IMR-90 (cell line): ENCODE data around the gene CERK. TPM values are rescaled to one million over a fixed set of nuclear protein-coding genes. Genes with fewer than 3 reads are reported as not detected.

ENCODE experiments used
- ATAC-seq: fragments of 200-7000 bp; cut with Tn5 transposase; 2 replicates; pipeline ENCODE4 v1.9.1; 2020; ENCODE audit warnings: low read depth, mild to moderate bottlenecking, moderate library complexity
- BruUV-seq: library from RNA; stranded (reverse); fragments of 400-500 nt; replicated peaks from 2 replicates; lab custom pipeline; 2021; lab: Mats Ljungman, UMichigan
- CTCF ChIA-PET: fragments of 300-600 bp; formaldehyde crosslinking; extraction: SDS; loops from one replicate; lab custom pipeline; 2021; ENCODE audit warnings: antibody characterized with exemption; lab: Yijun Ruan, JAX
- POLR2A ChIA-PET: fragments of 300-600 bp; sonication (Branson Sonifier 250); formaldehyde crosslinking; loops from one replicate; lab custom pipeline; 2022; ENCODE audit warnings: antibody characterized with exemption; ENCODE audit not compliant: unreplicated experiment; lab: Charles Lee
- DNase-seq: peaks from one replicate; pipeline ENCODE4 v3.0.0; 2013
- H2AFZ ChIP-seq: replicated peaks from 2 replicates; pipeline ENCODE3; 2013; ENCODE audit warnings: low read length, mild to moderate bottlenecking; ENCODE audit not compliant: poor library complexity
- H2AK5ac ChIP-seq: 2 replicates; pipeline ENCODE4 v1.6.1; 2013; ENCODE audit warnings: low read depth, low read length, inconsistent platforms
- H2AK9ac ChIP-seq: replicated peaks from 2 replicates; pipeline ENCODE3; 2013; ENCODE audit warnings: mild to moderate bottlenecking, low read depth, low read length, moderate library complexity; ENCODE audit not compliant: poor library complexity
- H2BK120ac ChIP-seq: 2 replicates; pipeline ENCODE4 v1.6.1; 2013; ENCODE audit warnings: low read depth, low read length, inconsistent platforms
- H2BK15ac ChIP-seq: 3 replicates; pipeline ENCODE4 v1.6.1; 2013; ENCODE audit warnings: low read depth, low read length, inconsistent platforms
- H2BK20ac ChIP-seq: 2 replicates; pipeline ENCODE4 v1.6.1; 2013; ENCODE audit warnings: low read depth, mild to moderate bottlenecking, inconsistent platforms, low read length, moderate library complexity
- H2BK5ac ChIP-seq: 2 replicates; pipeline ENCODE4 v1.6.1; 2013; ENCODE audit warnings: mild to moderate bottlenecking, low read depth, low read length, inconsistent platforms; ENCODE audit not compliant: poor library complexity, severe bottlenecking
- H3K14ac ChIP-seq: replicated peaks from 2 replicates; pipeline ENCODE4 v1.6.1; 2013; ENCODE audit warnings: low read depth, low read length, inconsistent platforms
- H3K18ac ChIP-seq: 2 replicates; pipeline ENCODE4 v1.6.1; 2013; ENCODE audit warnings: low read depth, low read length, control low read depth
- H3K23ac ChIP-seq: 2 replicates; pipeline ENCODE4 v1.6.1; 2013; ENCODE audit warnings: low read depth, low read length, inconsistent platforms
- H3K27ac ChIP-seq: 2 replicates; pipeline ENCODE4 v1.5.1; 2013; ENCODE audit warnings: mild to moderate bottlenecking, control low read depth, low read length; ENCODE audit not compliant: insufficient read depth
- H3K27me3 ChIP-seq: 2 replicates; pipeline ENCODE4 v1.6.1; 2013; ENCODE audit warnings: low read length; ENCODE audit not compliant: control insufficient read depth, insufficient read depth
- H3K36me3 ChIP-seq: 2 replicates; pipeline ENCODE4 v1.6.1; 2013; ENCODE audit warnings: low read length, mixed read lengths; ENCODE audit not compliant: control insufficient read depth, insufficient read depth
- H3K4ac ChIP-seq: 2 replicates; pipeline ENCODE4 v1.6.1; 2013; ENCODE audit warnings: low read depth, low read length, inconsistent platforms
- H3K4me1 ChIP-seq: 2 replicates; pipeline ENCODE4 v1.6.1; 2013; ENCODE audit warnings: low read length, mixed read lengths; ENCODE audit not compliant: control insufficient read depth, insufficient read depth
- H3K4me2 ChIP-seq: 2 replicates; pipeline ENCODE4 v1.6.1; 2013; ENCODE audit warnings: low read depth, mild to moderate bottlenecking, control low read depth, low read length, moderate library complexity
- H3K4me3 ChIP-seq: 2 replicates; pipeline ENCODE4 v1.5.1; 2013; ENCODE audit warnings: low read depth, mild to moderate bottlenecking, control low read depth, low read length, moderate library complexity; ENCODE audit not compliant: insufficient read depth
- H3K56ac ChIP-seq: 2 replicates; pipeline ENCODE4 v1.6.1; 2013; ENCODE audit warnings: low read length, inconsistent platforms; ENCODE audit not compliant: insufficient read depth; ENCODE audit errors: extremely low read depth
- H3K79me1 ChIP-seq, 2 experiments: 2 replicates each; pipeline ENCODE4 v1.6.1; 2013; ENCODE audit warnings: low read length in 2 of 2, inconsistent platforms in 1 of 2, low read depth in 1 of 2
- H3K9ac ChIP-seq: 2 replicates; pipeline ENCODE4 v1.6.1; 2013; ENCODE audit warnings: low read depth, low read length, control low read depth
- H3K9me1 ChIP-seq: 2 replicates; pipeline ENCODE4 v1.6.1; 2013; ENCODE audit warnings: low read length, inconsistent platforms; ENCODE audit not compliant: insufficient read depth
- H3K9me3 ChIP-seq: 2 replicates; pipeline ENCODE4 v1.6.1; 2013; ENCODE audit warnings: low read length; ENCODE audit not compliant: control insufficient read depth, insufficient read depth
- H4K20me1 ChIP-seq: 2 replicates; pipeline ENCODE4 v1.6.1; 2013; ENCODE audit warnings: low read length, inconsistent platforms; ENCODE audit not compliant: insufficient read depth
- H4K5ac ChIP-seq: 2 replicates; pipeline ENCODE4 v1.6.1; 2013; ENCODE audit warnings: mild to moderate bottlenecking, low read depth, low read length, control low read depth
- H4K8ac ChIP-seq, 2 experiments: 2 replicates each; pipeline ENCODE4 v1.6.1; 2013; ENCODE audit warnings: low read depth in 2 of 2, low read length in 2 of 2, control low read depth in 1 of 2, inconsistent platforms in 1 of 2
- H4K91ac ChIP-seq: 2 replicates; pipeline ENCODE4 v1.6.1; 2013; ENCODE audit warnings: low read depth, low read length, inconsistent platforms; ENCODE audit not compliant: insufficient read depth
- BHLHE40 ChIP-seq: fragments of 150-350 bp; IDR thresholded peaks from 2 replicates; pipeline ENCODE4 v1.6.1; 2016; ENCODE audit warnings: mild to moderate bottlenecking, low read depth, low read length
- CHD1 ChIP-seq: IDR thresholded peaks from 2 replicates; pipeline ENCODE4 v1.6.1; 2012; ENCODE audit warnings: low read depth, low read length, improper control_type of control experiment
- POLR2A ChIP-seq: IDR thresholded peaks from 2 replicates; pipeline ENCODE4 v1.6.1; 2012; ENCODE audit warnings: mild to moderate bottlenecking, low read depth, low read length
- RAD21 ChIP-seq: IDR thresholded peaks from 2 replicates; pipeline ENCODE4 v1.6.1; 2012; ENCODE audit warnings: low read length, improper control_type of control experiment
- SMC3 ChIP-seq: fragments of 150-350 bp; IDR thresholded peaks from 2 replicates; pipeline ENCODE4 v1.6.1; 2016; ENCODE audit warnings: low read depth, mild to moderate bottlenecking, antibody characterized with exemption, low read length, moderate library complexity
- USF2 ChIP-seq: fragments of 150-350 bp; IDR thresholded peaks from 2 replicates; pipeline ENCODE4 v1.6.1; 2017; ENCODE audit warnings: mild to moderate bottlenecking, antibody characterized with exemption, low read length, low read depth
- WGBS, 2 experiments: methylation state at CpG; one replicate each; pipeline versions ENCODE4 v1.1.5 to v1.1.7; 2013; ENCODE audit warnings: missing lambda C conversion rate in 2 of 2; ENCODE audit not compliant: insufficient read length in 1 of 2; ENCODE audit errors: extremely low coverage in 2 of 2; 5-methylcytosine and 5-hydroxymethylcytosine counted together
- dilution Hi-C: fragments of 300-500 bp; cut with HindIII; formaldehyde crosslinking; loops from one replicate; pipeline ENCODE4 v1.14.3; 2018; ENCODE audit warnings: low sequenced_read_pairs; ENCODE audit not compliant: unreplicated experiment
- in situ Hi-C: fragments of 300-500 bp; cut with MboI; formaldehyde crosslinking; loops from 3 replicates; pipeline ENCODE4 v1.14.3; 2019; ENCODE audit warnings: low sequenced_read_pairs, inconsistent platforms, mixed read lengths
- intact Hi-C: fragments of 100-400 bp; cut with micrococcal nuclease; formaldehyde crosslinking; loops from 2 replicates; pipeline ENCODE4 v1.10.0; 2022
- polyA plus RNA-seq, 3 experiments: library from polyadenylated mRNA; depleted of rRNA; stranded (reverse); fragments of >200 nt; gene quantifications; 2 replicates each; pipeline ENCODE4 v1.2.3, GENCODE V29; 2012; ENCODE audit warnings: low replicate concordance in 1 of 3
- total RNA-seq: library from RNA; depleted of rRNA; stranded (reverse); fragments of >200 nt; gene quantifications from 2 replicates; pipeline ENCODE4 v1.2.3, GENCODE V29; 2012

Gene CERK
- total and polyA plus RNA-seq, 2 of the 4 experiments (the other 2 are of a cell fraction): 25.3 to 38.7 TPM

DNA sequence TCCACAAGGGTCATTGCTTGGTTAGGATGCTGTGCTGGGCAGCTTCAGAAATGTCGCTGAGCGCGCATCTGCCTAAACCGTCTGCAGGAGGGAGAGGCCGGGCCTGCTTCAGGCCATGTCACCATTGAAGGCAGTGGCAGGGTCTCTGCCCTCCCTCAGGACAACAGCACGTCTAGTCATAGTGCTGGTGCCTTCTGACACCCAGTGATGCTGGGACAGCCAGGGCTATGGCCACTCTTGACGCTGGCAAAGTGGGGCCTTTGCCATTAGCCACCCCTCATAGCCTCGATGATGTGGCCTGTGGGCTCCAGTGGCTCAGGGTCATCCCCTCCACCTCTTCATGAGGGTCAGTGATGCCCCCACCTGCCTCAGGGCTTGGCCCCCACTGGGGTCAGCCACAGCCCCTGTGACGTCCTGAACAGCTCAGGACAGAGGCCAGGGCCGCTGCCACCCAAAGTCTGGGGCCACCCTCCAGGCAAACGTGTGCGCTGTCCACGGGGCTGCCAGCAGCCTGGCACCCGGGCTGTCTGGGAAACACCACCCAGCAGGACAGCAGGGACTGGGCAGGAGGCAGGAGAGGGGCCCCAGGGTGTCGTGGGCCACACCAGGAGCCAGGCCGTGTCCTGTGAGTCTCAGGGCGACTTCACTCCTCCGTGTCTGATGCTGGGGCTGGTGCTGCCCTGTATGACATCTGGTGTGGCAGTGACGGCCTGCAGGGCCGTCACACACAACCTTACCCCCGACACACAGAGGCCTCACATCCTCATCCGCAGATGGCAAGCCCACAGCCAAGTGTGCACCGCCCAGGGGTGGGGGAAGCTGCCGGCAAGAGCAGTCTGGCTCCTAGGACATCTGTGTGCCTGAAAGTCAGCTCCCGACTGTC, 42.5 kb downstream of the CERK start:
- Histone ChIP-seq H3K9me1 (no peaks in the 10 kb centered on the region), H2AK9ac (no peak overlapping the region), H4K5ac (no peak overlapping the region), H4K8ac (no peak overlapping the region), H2BK5ac (no peak overlapping the region), H3K4ac (no peak overlapping the region), H2BK20ac (no peak overlapping the region), H3K79me1 (peaks cover 0 to 5% of the 10 kb centered on the region in 2 experiments; a peak in 1 of 4 replicates), H3K9me3 (no peaks in the 10 kb centered on the region), H3K4me3 (no peak overlapping the region), H3K18ac (no peak overlapping the region), H3K4me2 (no peak overlapping the region), H3K36me3 (peaks cover 70% of the 10 kb centered on the region), H3K9ac (no peak overlapping the region), H3K27ac (no peak overlapping the region), H3K23ac (no peak overlapping the region), H3K14ac (no peak overlapping the region), H2AK5ac (no peak overlapping the region), H3K4me1 (no peaks in the 10 kb centered on the region), H3K56ac (no peak overlapping the region), H2AFZ (peak overlapping the region; percentile 29), H4K20me1 (no peaks in the 10 kb centered on the region), H2BK15ac (no peak overlapping the region), H4K91ac (no peak overlapping the region), H3K27me3 (no peaks in the 10 kb centered on the region), H2BK120ac (no peak overlapping the region)
- dilution Hi-C loops (no loop called here), intact Hi-C loops (no loop called here), in situ Hi-C loops (no loop called here)
- no TSS peak for BruUV-seq
- DNase-seq: no peak
- no peak for ATAC-seq
- TF ChIP-seq CHD1 (no peak), BHLHE40 (no peak), RAD21 (no peak), POLR2A (no peak), SMC3 (no peak), USF2 (no peak)
- CTCF ChIA-PET: no interaction called here
- POLR2A ChIA-PET: no interaction called here
- 88% methylated on average over 17 of the region's 25 CpGs; no CpG with 5 or more reads in 1 of the 2 experiments for WGBS, 2 experiments
